ENCODE data around the gene SMARCB1.

Gene SMARCB1

DNA sequence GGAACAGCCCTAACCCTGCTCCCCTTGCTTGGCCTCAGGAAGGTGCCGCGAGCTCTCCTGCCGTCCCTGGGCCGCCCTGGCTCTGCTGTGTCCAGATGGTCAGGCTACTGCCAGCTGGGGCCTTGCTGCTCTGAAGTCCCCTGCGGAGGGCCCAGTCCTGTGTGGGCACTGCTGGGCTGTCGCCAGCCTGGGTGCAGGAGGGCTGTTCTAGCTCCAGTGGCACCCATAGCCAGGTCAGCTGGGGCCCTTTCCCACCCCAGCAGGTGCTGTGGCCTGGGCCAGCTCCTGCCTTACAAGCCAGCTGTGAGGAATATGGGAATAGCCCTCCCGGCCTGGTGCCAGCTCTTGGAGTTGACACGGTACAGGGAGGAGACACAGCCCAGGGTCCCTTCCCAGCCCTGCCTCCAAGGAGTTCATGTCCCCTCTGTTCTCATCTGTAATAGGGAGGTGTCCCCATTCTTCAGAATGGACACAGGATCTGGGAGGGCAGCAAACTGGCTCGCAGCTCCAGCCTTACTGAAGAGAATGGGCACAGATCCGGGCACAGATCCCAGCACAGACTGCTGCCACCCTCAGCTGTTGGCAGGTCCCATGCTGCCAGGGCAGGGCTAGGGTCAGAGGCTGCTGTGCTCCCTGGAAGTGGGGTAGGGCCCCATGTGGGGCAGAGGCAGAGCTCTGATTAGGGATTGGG lies 48.2 kb downstream of the SMARCB1 start:
- in situ Hi-C loops (cut with HindIII; ENCODE audit: low pct_ligation_motif_present, low pct_unique_long_range_greater_than_20kb, low sequenced_read_pairs): no loop called here
- DNase-seq: no peak

- DNase-seq: no peak
- in situ Hi-C loops (cut with HindIII; ENCODE audit: low pct_ligation_motif_present, low pct_unique_long_range_greater_than_20kb, low sequenced_read_pairs): no loop called here
Observed at GRCh38 chr22:23835484-23836144, 48.8 kb downstream of the SMARCB1 start.

DNA sequence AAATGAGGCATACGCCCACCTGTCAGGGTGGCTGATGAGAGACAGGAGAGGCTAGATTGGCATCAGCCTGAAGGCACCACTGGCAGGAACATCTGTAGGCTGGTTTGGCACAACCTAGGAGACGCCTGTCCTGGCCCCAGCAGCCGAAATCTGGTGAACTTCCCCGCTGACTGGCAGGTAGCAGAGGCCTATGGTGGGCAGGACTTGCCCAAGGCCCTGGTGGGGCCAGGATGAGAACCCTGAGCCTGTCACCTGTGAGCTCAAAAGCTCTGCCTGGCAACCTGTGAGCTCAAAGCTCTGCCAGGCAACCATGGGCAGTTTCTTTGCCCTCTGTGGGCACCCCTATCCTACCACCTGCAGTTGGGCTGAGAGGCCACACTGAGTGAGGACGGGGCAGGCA lies 49.5 kb downstream of the SMARCB1 start:
- in situ Hi-C loops (cut with HindIII; ENCODE audit: low pct_ligation_motif_present, low pct_unique_long_range_greater_than_20kb, low sequenced_read_pairs): no loop called here
- no peak for DNase-seq

DNA sequence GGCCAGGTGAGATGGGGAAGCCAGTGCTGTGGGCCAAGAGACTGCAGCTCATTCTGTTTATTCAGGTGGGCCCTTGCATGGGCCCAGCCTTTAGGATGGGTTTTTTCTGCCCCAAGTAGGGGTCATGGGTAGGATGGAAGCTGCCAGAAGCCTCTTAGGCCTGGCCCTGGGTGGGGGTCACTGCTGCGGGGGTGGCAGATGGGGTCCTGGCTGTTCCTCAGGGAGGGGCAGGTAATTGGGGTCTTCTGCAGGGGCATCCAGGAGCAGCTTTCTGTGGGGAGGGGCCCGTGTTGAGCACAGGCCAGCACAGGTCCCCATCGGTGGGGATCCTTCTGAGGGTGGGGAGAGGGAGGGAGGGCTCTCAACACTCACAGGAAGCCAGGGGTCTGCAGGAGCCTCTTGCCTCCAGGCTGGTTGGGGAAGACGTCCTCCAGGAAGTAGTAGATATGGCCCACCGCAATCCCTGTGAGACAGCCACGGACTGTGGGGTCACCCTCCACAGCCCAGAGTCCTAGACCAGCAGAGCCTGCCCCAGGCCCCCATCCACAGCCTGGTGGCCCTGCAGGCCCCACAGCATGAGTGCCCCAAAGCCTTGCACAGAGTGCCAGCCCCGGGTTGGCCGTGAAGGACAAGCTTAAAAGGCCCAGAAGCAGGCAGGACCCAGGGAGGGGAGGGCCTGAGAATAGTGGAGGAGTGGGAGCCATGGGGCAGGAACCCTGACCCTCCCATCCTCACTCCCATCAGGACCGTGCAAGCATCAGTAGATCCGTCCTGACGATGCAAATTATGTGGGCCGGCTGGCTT lies 50.1 kb downstream of the SMARCB1 start:
- DNase-seq: no peak
- in situ Hi-C loops (cut with HindIII; ENCODE audit: low pct_ligation_motif_present, low pct_unique_long_range_greater_than_20kb, low sequenced_read_pairs): no loop called here

GRCh38 chr22:23837496-23837859 lies 50.7 kb downstream of the SMARCB1 start:
- in situ Hi-C loops (cut with HindIII; ENCODE audit: low pct_ligation_motif_present, low pct_unique_long_range_greater_than_20kb, low sequenced_read_pairs): no loop called here
- DNase-seq: no peak

DNA sequence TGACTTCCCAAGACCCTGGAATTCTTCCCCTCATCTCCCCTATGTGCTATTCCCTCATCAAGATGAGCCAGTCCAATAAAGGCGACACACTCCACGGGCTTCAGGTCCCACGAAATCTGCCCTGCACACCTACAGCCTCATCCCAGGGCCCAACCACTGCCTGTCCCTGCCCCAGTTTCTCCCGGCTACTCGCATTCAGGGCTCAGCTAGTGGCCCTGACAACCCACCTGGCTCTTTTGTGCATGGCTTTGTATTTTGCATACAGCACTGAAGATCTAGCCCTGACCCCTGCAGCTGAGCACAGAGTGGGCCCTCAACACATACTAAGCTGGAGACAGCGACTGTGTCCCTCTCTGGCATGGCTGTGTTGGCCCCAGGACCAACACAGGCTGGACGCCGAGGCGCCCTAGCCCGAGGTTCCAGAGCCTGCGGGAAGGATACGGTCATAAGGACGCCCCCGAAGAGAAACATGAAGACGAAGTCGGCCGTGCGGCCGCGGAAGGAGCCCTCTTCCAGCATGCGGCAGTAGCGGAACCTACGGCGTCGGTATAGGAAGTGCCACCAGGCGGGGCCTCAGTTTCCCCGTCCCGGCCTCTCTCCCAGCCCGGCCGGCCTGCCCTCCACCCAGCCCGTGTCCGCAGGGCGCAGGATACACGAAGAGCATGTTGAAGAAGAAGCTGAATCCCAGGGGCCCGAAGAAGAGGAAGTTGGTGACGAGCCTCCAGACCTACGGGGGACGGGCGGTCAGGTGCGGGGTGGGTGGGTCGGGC lies 51.3 kb downstream of the SMARCB1 start:
- in situ Hi-C loops (cut with HindIII; ENCODE audit: low pct_ligation_motif_present, low pct_unique_long_range_greater_than_20kb, low sequenced_read_pairs): no loop called here
- DNase-seq: no peak

- in situ Hi-C loops (cut with HindIII; ENCODE audit: low pct_ligation_motif_present, low pct_unique_long_range_greater_than_20kb, low sequenced_read_pairs): no loop called here
- peak; percentile 95 for DNase-seq
Observed at GRCh38 chr22:23838681-23839468, 52.1 kb downstream of the SMARCB1 start, which contains the start of gene DERL3. Gene DERL3, minus strand, starts transcription at chr22:23839006. Its CDS starts 19 bp downstream, at chr22:23838987.

DNA sequence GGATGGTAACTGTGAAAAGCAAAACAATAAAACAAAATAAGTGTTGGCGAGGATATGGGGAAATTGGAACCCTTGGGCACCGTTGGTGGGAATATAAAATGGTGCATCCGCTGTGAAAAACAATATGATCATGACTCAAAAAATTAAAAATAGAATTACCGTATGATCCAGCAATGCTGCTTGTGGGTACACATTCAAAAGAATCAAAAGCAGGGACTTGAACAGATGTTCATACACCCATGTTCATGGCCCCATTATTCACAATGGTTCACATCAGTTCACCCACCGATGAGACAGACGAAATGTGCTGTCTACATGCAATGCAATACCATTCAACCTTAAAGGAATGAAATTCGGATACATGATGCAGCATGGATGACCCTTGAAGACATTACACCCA lies 53.3 kb downstream of the SMARCB1 start:
- in situ Hi-C loops (cut with HindIII; ENCODE audit: low pct_ligation_motif_present, low pct_unique_long_range_greater_than_20kb, low sequenced_read_pairs): no loop called here
- no peak for DNase-seq

GRCh38 chr22:23841292-23841691 lies 54.5 kb downstream of the SMARCB1 start:
- in situ Hi-C loops (cut with HindIII; ENCODE audit: low pct_ligation_motif_present, low pct_unique_long_range_greater_than_20kb, low sequenced_read_pairs): no loop called here
- DNase-seq: no peak

- in situ Hi-C loops (cut with HindIII; ENCODE audit: low pct_ligation_motif_present, low pct_unique_long_range_greater_than_20kb, low sequenced_read_pairs): no loop called here
- DNase-seq: no peak
Observed at GRCh38 chr22:23841736-23842445, 55.1 kb downstream of the SMARCB1 start.

- in situ Hi-C loops (cut with HindIII; ENCODE audit: low pct_ligation_motif_present, low pct_unique_long_range_greater_than_20kb, low sequenced_read_pairs): no loop called here
- no peak for DNase-seq
Observed at GRCh38 chr22:23842599-23842998, 55.8 kb downstream of the SMARCB1 start.

GRCh38 chr22:23844739-23845202 lies 58.0 kb downstream of the SMARCB1 start:
- in situ Hi-C loops (cut with HindIII; ENCODE audit: low pct_ligation_motif_present, low pct_unique_long_range_greater_than_20kb, low sequenced_read_pairs): no loop called here
- DNase-seq: no peak

- DNase-seq: no peak
- in situ Hi-C loops (cut with HindIII; ENCODE audit: low pct_ligation_motif_present, low pct_unique_long_range_greater_than_20kb, low sequenced_read_pairs): no loop called here
Observed at GRCh38 chr22:23845265-23846080, 58.7 kb downstream of the SMARCB1 start.

GRCh38 chr22:23846081-23846469 lies 59.3 kb downstream of the SMARCB1 start:
- no peak for DNase-seq
- in situ Hi-C loops (cut with HindIII; ENCODE audit: low pct_ligation_motif_present, low pct_unique_long_range_greater_than_20kb, low sequenced_read_pairs): no loop called here

DNA sequence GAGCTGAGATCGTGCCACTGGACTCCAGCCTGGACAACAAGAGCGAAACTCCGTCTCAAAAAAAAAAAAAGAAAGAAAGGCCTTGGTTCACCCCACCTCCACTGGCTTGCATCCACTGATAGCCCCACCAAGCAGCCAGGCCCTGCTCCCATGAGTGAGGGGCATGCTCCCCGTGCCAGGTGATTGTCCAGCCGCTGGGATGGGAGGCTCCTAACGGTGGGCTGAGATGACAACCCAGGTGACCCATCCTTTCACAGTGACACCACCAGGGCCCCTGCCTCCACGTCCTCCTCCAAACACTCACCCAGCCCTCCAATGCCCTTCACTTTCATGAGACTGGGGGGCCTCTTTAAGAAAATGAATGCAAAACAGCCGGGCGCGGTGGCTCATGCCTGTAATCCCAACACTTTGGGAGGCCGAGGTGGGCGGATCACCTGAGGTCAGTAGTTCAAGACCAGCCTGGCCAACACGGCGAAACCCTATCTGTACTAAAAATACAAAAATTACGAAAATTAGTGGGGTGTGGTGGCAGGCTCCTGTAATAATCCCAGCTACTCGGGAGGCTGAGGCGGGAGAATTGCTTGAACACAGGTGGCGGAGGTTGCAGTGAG lies 60.6 kb downstream of the SMARCB1 start:
- no peak for DNase-seq
- in situ Hi-C loops (cut with HindIII; ENCODE audit: low pct_ligation_motif_present, low pct_unique_long_range_greater_than_20kb, low sequenced_read_pairs): no loop called here

All from ACHN (cell line).